Suprapubic skin (tissue), 4 donors: ENCODE data around the gene MAOA.

Experiments
- CTCF ChIP-seq, 2 donors: fragments of 200-600 bp in 1 of 2; fragments of 450-650 bp in 1 of 2; sonication (generic) in 1 of 2; IDR thresholded peaks; one replicate each; pipeline ENCODE4 v1.5.1; 2016 to 2019; ENCODE audit warnings: antibody characterized with exemption in 2 of 2, mild to moderate bottlenecking in 1 of 2, moderate library complexity in 1 of 2
- EP300 ChIP-seq: sonication (generic); formaldehyde crosslinking; IDR thresholded peaks from one replicate; pipeline ENCODE4 v1.6.1; 2017; ENCODE audit warnings: antibody characterized with exemption
- POLR2A ChIP-seq, 2 donors: fragments of 450-650 bp; IDR thresholded peaks; one replicate each; pipeline ENCODE4 v1.6.1; 2017; ENCODE audit warnings: antibody characterized with exemption in 2 of 2, mild to moderate bottlenecking in 2 of 2, moderate library complexity in 2 of 2
- POLR2AphosphoS5 ChIP-seq, 3 donors: sonication (generic); formaldehyde crosslinking; IDR thresholded peaks; one replicate each; pipeline ENCODE4 v1.6.1; 2017; ENCODE audit warnings: antibody characterized with exemption in 3 of 3

GRCh38 chrX:43758044-43758443 lies 101.9 kb downstream of the MAOA start:
- TF ChIP-seq CTCF (IDR thresholded peaks at IDR 0.05) (no peak), EP300 (no peak), POLR2A (IDR thresholded peaks at IDR 0.05) (no peak), POLR2AphosphoS5 (IDR thresholded peaks at IDR 0.05) (no peak)
